HL-60/S4 treated with phorbol 12-myristate 13-acetate at 8.2 ng/mL for 4 days and 3 days (cell line): ENCODE data around the gene NUDT3.
"Not testable (repeated sequence)": the region's sequence is repeated elsewhere in the genome, so short reads cannot be mapped to it uniquely, and the experiment has no call there.

Source experiments
- in situ Hi-C: fragments of 300-500 bp; cut with MboI; formaldehyde crosslinking; loops from 2 replicates; pipeline ENCODE4 v1.15.0; 2022; ENCODE audit warnings: low sequenced_read_pairs

NUDT3 gene

GRCh38 chr6:34324738-34325444 is 67.6 kb downstream of the NUDT3 start:
- in situ Hi-C loops, result no loop called here

GRCh38 chr6:34324221-34324620 is 68.2 kb downstream of the NUDT3 start:
- in situ Hi-C loops, result not testable (repeated sequence)

- in situ Hi-C loops, result no loop called here
Observed at GRCh38 chr6:34323300-34323699, 69.2 kb downstream of the NUDT3 start.

GRCh38 chr6:34322732-34323131 is 69.7 kb downstream of the NUDT3 start:
- in situ Hi-C loops, result no loop called here

GRCh38 chr6:34321821-34322220 is 70.6 kb downstream of the NUDT3 start:
- in situ Hi-C loops, result no loop called here

GRCh38 chr6:34319471-34319885 is 73.0 kb downstream of the NUDT3 start:
- in situ Hi-C loops, result no loop called here

GRCh38 chr6:34318499-34319470 is 73.7 kb downstream of the NUDT3 start:
- in situ Hi-C loops, result no loop called here

- in situ Hi-C loops, result no loop called here
Observed at GRCh38 chr6:34317882-34318498, 74.5 kb downstream of the NUDT3 start.

- in situ Hi-C loops, result no loop called here
Observed at GRCh38 chr6:34317172-34317477, 75.3 kb downstream of the NUDT3 start.

- in situ Hi-C loops, result no loop called here
Observed at GRCh38 chr6:34316431-34317171, 75.9 kb downstream of the NUDT3 start.

GRCh38 chr6:34315780-34316179 is 76.7 kb downstream of the NUDT3 start:
- in situ Hi-C loops, result no loop called here

- in situ Hi-C loops, result no loop called here
Observed at GRCh38 chr6:34315256-34315655, 77.2 kb downstream of the NUDT3 start.

- in situ Hi-C loops, result no loop called here
Observed at GRCh38 chr6:34312259-34312658, 80.2 kb downstream of the NUDT3 start.

- in situ Hi-C loops, result no loop called here
Observed at GRCh38 chr6:34310817-34311216, 81.7 kb downstream of the NUDT3 start.

- in situ Hi-C loops, result no loop called here
Observed at GRCh38 chr6:34308483-34308882, 84.0 kb downstream of the NUDT3 start.

GRCh38 chr6:34305982-34306708 is 86.3 kb downstream of the NUDT3 start:
- in situ Hi-C loops, result no loop called here

GRCh38 chr6:34305497-34305896 is 87.0 kb downstream of the NUDT3 start:
- in situ Hi-C loops, result no loop called here

- in situ Hi-C loops, result no loop called here
Observed at GRCh38 chr6:34304164-34304563, 88.3 kb downstream of the NUDT3 start.

- in situ Hi-C loops, result no loop called here
Observed at GRCh38 chr6:34302929-34303328, 89.5 kb downstream of the NUDT3 start.

GRCh38 chr6:34301408-34301807 is 91.1 kb downstream of the NUDT3 start:
- in situ Hi-C loops, result no loop called here
